GM10847 (cell line): ENCODE data around the gene MRGPRF.
A peak's percentile ranks its signal among the peaks of the same experiment; 100 is the strongest.

Experiments
- POLR2A ChIP-seq: IDR thresholded peaks from 2 replicates; pipeline ENCODE4 v1.6.1; 2011; ENCODE audit not compliant: insufficient read length; ENCODE audit errors: extremely low read depth

Gene MRGPRF

GRCh38 chr11:69013009-69013951 lies at the start of gene MRGPRF:
MRGPRF (minus strand) TSS chr11:69013246; CDS start chr11:69009901, 3,345 bp downstream.
- TF ChIP-seq POLR2A = no peak

GRCh38 chr11:69062169-69062855 lies 49.3 kb upstream of the MRGPRF start:
- TF ChIP-seq POLR2A = no peak

- TF ChIP-seq POLR2A = no peak
These were observed 48.6 kb upstream of the MRGPRF start for GRCh38 chr11:69061713-69062053.

GRCh38 chr11:69060806-69061712 lies 48.0 kb upstream of the MRGPRF start:
- no peak for TF ChIP-seq POLR2A

- TF ChIP-seq POLR2A = no peak
These were observed 46.9 kb upstream of the MRGPRF start for GRCh38 chr11:69059985-69060384.

GRCh38 chr11:69059429-69059828 lies 46.4 kb upstream of the MRGPRF start:
- TF ChIP-seq POLR2A = no peak

- no peak for TF ChIP-seq POLR2A
These were observed 45.6 kb upstream of the MRGPRF start for GRCh38 chr11:69058511-69059270.

- TF ChIP-seq POLR2A = no peak
These were observed 44.8 kb upstream of the MRGPRF start for GRCh38 chr11:69057801-69058200.

GRCh38 chr11:69057236-69057635 lies 44.2 kb upstream of the MRGPRF start:
- no peak for TF ChIP-seq POLR2A

GRCh38 chr11:69055598-69056516 lies 42.8 kb upstream of the MRGPRF start:
- peak; percentile 19 for TF ChIP-seq POLR2A

- no peak for TF ChIP-seq POLR2A
These were observed 42.2 kb upstream of the MRGPRF start for GRCh38 chr11:69055212-69055586.

GRCh38 chr11:69054397-69055211 lies 41.6 kb upstream of the MRGPRF start:
- TF ChIP-seq POLR2A = no peak
